Transverse colon (tissue), 4 donors: ENCODE results near the gene ATP6V1F. TPM values are rescaled to one million over a fixed set of nuclear protein-coding genes. Genes with fewer than 3 reads are reported as not detected.

ENCODE experiments used
- DNase-seq: peaks from one replicate; pipeline ENCODE4 v3.0.0-alpha.2; 2019
- H3K27ac ChIP-seq, 4 donors: fragments of 200-600 bp; sonication (generic); 2 replicates each; pipeline ENCODE4 v1.5.1; 2016 to 2018; ENCODE audit warnings: inconsistent platforms in 4 of 4
- H3K27me3 ChIP-seq: fragments of 200-600 bp; sonication (generic); 2 replicates; pipeline ENCODE4 v1.5.1; 2017; ENCODE audit warnings: inconsistent platforms
- H3K36me3 ChIP-seq, 4 donors: fragments of 200-600 bp; sonication (generic); 2 replicates each; pipeline ENCODE4 v1.5.1; 2017 to 2019; ENCODE audit warnings: inconsistent platforms in 4 of 4
- H3K4me1 ChIP-seq, 4 donors: fragments of 200-600 bp; sonication (generic); 2 replicates each; pipeline ENCODE4 v1.5.1; 2017 to 2020; ENCODE audit warnings: inconsistent platforms in 4 of 4
- H3K4me3 ChIP-seq, 4 donors: fragments of 200-600 bp; sonication (generic); 1 replicate in 1 of 4; 2 replicates in 3 of 4; pipeline versions ENCODE4 v1.5.1 to v1.6.1; 2017 to 2019; ENCODE audit warnings: inconsistent platforms in 4 of 4
- H3K9me3 ChIP-seq, 2 donors: fragments of 200-600 bp; sonication (generic); 2 replicates each; pipeline ENCODE4 v1.5.1; 2017 to 2019; ENCODE audit warnings: inconsistent platforms in 2 of 2
- CTCF ChIP-seq, 5 experiments: fragments of 200-600 bp in 3 of 5; fragments of 450-650 bp in 2 of 5; sonication (generic) in 3 of 5; IDR thresholded peaks; 1 replicate in 2 of 5; 2 replicates in 3 of 5; pipeline ENCODE4 v1.5.1; 2016 to 2017; ENCODE audit warnings: antibody characterized with exemption in 5 of 5, inconsistent platforms in 3 of 5, mild to moderate bottlenecking in 2 of 5, moderate library complexity in 1 of 5
- EP300 ChIP-seq: sonication (generic); formaldehyde crosslinking; IDR thresholded peaks from one replicate; pipeline ENCODE4 v1.6.1; 2017; ENCODE audit warnings: antibody characterized with exemption, low read depth
- POLR2A ChIP-seq: fragments of 450-650 bp; IDR thresholded peaks from one replicate; pipeline ENCODE4 v1.6.1; 2016; ENCODE audit warnings: antibody characterized with exemption, mild to moderate bottlenecking, moderate library complexity
- POLR2AphosphoS5 ChIP-seq, 3 donors: sonication (generic); formaldehyde crosslinking; IDR thresholded peaks; one replicate each; pipeline ENCODE4 v1.6.1; 2016; ENCODE audit warnings: antibody characterized with exemption in 3 of 3
- WGBS, 2 donors: methylation state at CpG; one replicate each; pipeline ENCODE4 v1.1.5; 2018; ENCODE audit warnings: low coverage in 1 of 2; 5-methylcytosine and 5-hydroxymethylcytosine counted together
- in situ Hi-C, 4 donors: fragments of 200-750 bp; cut with MboI; loops; one replicate each; pipeline versions ENCODE4 v1.15.0 to v1.15.1; 2017; ENCODE audit warnings: low sequenced_read_pairs in 3 of 4, low pct_ligation_motif_present in 1 of 4, low pct_unique_long_range_greater_than_20kb in 1 of 4
- intact Hi-C: fragments of 100-400 bp; cut with DNase I; formaldehyde crosslinking; loops from one replicate; pipeline ENCODE4 v1.15.1; 2023; ENCODE audit warnings: low total_unique reads
- total RNA-seq, 4 donors: library from RNA; depleted of rRNA; stranded (reverse); fragments of >200 nt; gene quantifications; one replicate each; pipeline ENCODE4 v1.1.0, GENCODE V29; 2016

The ATP6V1F gene
- total RNA-seq, 4 donors from 2014 or later = 25.5 to 128 (median 63.2) TPM

GRCh38 chr7:128842674-128843641 lies 19.7 kb upstream of the ATP6V1F start:
- Histone ChIP-seq H3K9me3 (no peaks in the 10 kb centered on the region), H3K27ac (peak overlapping the region in 2 of 4 donors; percentile 23 to 63), H3K4me1 (peaks cover 0 to 3% (median 0%) of the 10 kb centered on the region in 4 donors), H3K4me3 (no peak overlapping the region), H3K36me3 (no peaks in the 10 kb centered on the region), H3K27me3 (no peaks in the 10 kb centered on the region)
- intact Hi-C loops (no loop called here), in situ Hi-C loops (no loop called here)
- DNase-seq = no peak
- whole genome bisulfite sequencing, 2 donors = 90 to 93% methylated on average over 13 to 38 of the region's 38 CpGs
- TF ChIP-seq CTCF (IDR thresholded peaks at IDR 0.05) = no peak
- TF ChIP-seq POLR2A = no peak
- TF ChIP-seq POLR2AphosphoS5 (IDR thresholded peaks at IDR 0.05) = peak in 1 of 3 donors; percentile 17

GRCh38 chr7:128843938-128844621 lies 18.6 kb upstream of the ATP6V1F start:
- in situ Hi-C loops (no loop called here), intact Hi-C loops (no loop called here)
- H3K27ac ChIP-seq = no peak overlapping the region
- TF ChIP-seq CTCF (IDR thresholded peaks at IDR 0.05) = no peak
- no peak for TF ChIP-seq EP300
- no peak for TF ChIP-seq POLR2A
- TF ChIP-seq POLR2AphosphoS5 (IDR thresholded peaks at IDR 0.05) = no peak
- peaks cover 0 to 3% (median 0%) of the 10 kb centered on the region in 4 donors for H3K4me1 ChIP-seq
- H3K9me3 ChIP-seq = no peaks in the 10 kb centered on the region
- no peak overlapping the region for H3K4me3 ChIP-seq
- no peaks in the 10 kb centered on the region for H3K36me3 ChIP-seq
- H3K27me3 ChIP-seq = no peaks in the 10 kb centered on the region
- no peak for DNase-seq
- 84% methylated on average over 16 of the region's 17 CpGs; no CpG with 5 or more reads in 1 of the 2 donors for WGBS, 2 donors

GRCh38 chr7:128844777-128845311 lies 17.8 kb upstream of the ATP6V1F start:
- in situ Hi-C loops = no loop called here
- no peaks in the 10 kb centered on the region for H3K36me3 ChIP-seq

GRCh38 chr7:128845475-128845874 lies 17.2 kb upstream of the ATP6V1F start:
- DNase-seq = no peak
- no peaks in the 10 kb centered on the region for H3K36me3 ChIP-seq
- H3K27me3 ChIP-seq = no peaks in the 10 kb centered on the region
- intact Hi-C loops = no loop called here
- WGBS, 2 donors = 58 to 77% methylated on average over 4 to 5 of the region's 5 CpGs
- no peaks in the 10 kb centered on the region for H3K9me3 ChIP-seq
- no peak overlapping the region for H3K27ac ChIP-seq
- H3K4me3 ChIP-seq = no peak overlapping the region
- TF ChIP-seq CTCF (IDR thresholded peaks at IDR 0.05) = no peak
- peak in 1 of 3 donors; percentile 3 for TF ChIP-seq POLR2AphosphoS5 (IDR thresholded peaks at IDR 0.05)
- H3K4me1 ChIP-seq = peaks cover 0 to 3% (median 0%) of the 10 kb centered on the region in 4 donors
- in situ Hi-C loops = no loop called here

More at GRCh38 chr7:128844777-128845311, 17.8 kb upstream of the ATP6V1F start:
- Histone ChIP-seq H3K27ac (no peak overlapping the region), H3K4me1 (peaks cover 0 to 3% (median 0%) of the 10 kb centered on the region in 4 donors), H3K9me3 (no peaks in the 10 kb centered on the region), H3K4me3 (no peak overlapping the region), H3K27me3 (no peaks in the 10 kb centered on the region)
- intact Hi-C loops = no loop called here
- no peak for DNase-seq
- peak in 1 of 3 donors; percentile 23 for TF ChIP-seq POLR2AphosphoS5 (IDR thresholded peaks at IDR 0.05)
- no peak for TF ChIP-seq POLR2A
- TF ChIP-seq EP300 = no peak
- WGBS, 2 donors = 86% methylated on average over 24 of the region's 25 CpGs; no CpG with 5 or more reads in 1 of the 2 donors
